Esophagus squamous epithelium (tissue), 4 donors: ENCODE data around the gene LAMA3.

Experiments
- CTCF ChIP-seq, 6 experiments: fragments of 450-650 bp in 4 of 6; fragments of 200-600 bp in 2 of 6; sonication (generic) in 2 of 6; IDR thresholded peaks; one replicate each; pipeline ENCODE4 v1.5.1; 2016 to 2019; ENCODE audit warnings: antibody characterized with exemption in 6 of 6, mild to moderate bottlenecking in 4 of 6, moderate library complexity in 4 of 6
- POLR2A ChIP-seq, 4 donors: fragments of 450-650 bp; IDR thresholded peaks; one replicate each; pipeline ENCODE4 v1.6.1; 2017; ENCODE audit warnings: antibody characterized with exemption in 4 of 4, mild to moderate bottlenecking in 4 of 4, moderate library complexity in 3 of 4

GRCh38 chr18:23694637-23695430 is 5.6 kb downstream of the LAMA3 start:
- no peak for TF ChIP-seq POLR2A (IDR thresholded peaks at IDR 0.05)
- TF ChIP-seq CTCF (IDR thresholded peaks at IDR 0.05): no peak
